ENCODE results near the gene OR10X1.

OR10X1 gene, protein sequence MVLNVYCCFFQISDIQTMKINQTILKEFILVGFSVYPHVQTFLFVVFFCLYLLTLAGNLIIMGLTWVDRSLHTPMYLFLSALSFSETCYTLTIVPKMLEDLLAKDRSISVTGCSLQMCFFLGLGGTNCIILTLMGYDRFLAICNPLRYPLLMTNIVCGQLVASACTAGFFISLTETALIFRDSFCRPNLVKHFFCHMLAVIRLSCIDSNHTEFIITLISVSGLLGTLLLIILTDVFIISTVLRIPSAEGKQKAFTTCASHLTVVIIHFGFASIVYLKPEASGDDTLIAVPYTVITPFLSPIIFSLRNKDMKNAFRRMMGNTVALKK

DNA sequence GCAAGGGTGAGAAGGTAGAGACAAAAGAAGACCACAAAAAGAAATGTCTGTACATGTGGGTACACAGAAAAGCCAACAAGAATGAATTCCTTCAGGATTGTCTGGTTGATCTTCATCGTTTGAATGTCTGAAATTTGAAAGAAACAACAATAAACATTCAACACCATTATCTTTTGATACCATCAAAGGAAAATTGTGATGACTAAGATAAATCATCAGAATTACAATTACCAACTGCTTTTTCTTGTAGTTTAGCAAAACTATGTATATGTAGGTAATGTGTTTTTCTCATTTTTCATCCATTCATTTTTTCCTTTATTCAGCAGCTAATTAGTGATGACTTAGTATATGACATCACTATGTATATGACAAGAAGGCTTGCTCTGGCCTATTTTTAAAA, at the start of gene OR10X1:
OR10X1 (minus strand) TSS at position 167 of the 400 bp plus-strand sequence; CDS start at position 167, 0 bp downstream.
- no peak for DNase-seq (ENCODE audit: low read depth)

DNA sequence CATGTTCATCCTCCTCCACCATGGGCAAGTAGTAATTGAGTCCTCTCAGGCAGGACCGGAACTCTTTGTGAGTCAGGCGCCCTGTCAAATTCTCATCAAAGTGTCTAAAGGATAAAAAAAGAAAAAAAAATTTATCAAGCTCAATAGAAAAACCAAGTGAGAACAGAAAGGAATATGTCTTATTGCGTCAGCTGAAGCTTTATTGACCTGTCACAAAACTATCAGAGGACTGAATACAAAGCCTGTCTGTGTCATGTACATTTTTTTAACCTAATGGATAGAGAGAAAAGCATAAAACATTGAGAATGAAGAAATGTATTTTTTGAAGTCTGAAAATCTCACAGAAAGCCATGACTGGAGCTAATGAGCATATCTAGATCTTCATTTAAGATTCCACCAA, 34.1 kb upstream of the OR10X1 start:
- no peak for DNase-seq (ENCODE audit: low read depth)

GRCh38 chr1:158611916-158612315, 32.2 kb upstream of the OR10X1 start:
- no peak for DNase-seq (ENCODE audit: low read depth)

- DNase-seq (ENCODE audit: low read depth), result no peak
These were observed 27.6 kb upstream of the OR10X1 start for GRCh38 chr1:158607296-158607695.

GRCh38 chr1:158604968-158605367, 25.3 kb upstream of the OR10X1 start, which contains the start of gene OR10Z1:
Gene OR10Z1 (plus strand): TSS chr1:158605268. CDS start chr1:158606439, 1,171 bp downstream.
- no peak for DNase-seq (ENCODE audit: low read depth)

DNA sequence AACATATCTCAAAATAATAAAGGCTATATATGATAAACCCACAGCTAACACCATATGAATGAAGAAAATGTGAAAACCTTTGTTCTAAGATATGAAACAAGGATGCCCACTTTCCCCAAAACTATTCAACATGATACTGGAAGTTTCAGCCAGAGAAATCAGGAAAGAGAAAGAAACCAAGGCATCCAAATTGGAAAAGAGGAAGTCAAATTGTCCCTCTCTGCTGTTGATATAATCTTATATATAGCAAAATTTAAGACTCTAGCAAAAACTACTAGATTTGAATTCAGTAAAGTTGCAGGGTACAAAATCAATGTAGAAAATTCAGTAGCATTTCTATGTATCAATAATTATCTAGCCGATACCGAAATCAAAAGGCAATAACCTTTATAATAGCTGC, 21.0 kb upstream of the OR10X1 start:
- no peak for DNase-seq (ENCODE audit: low read depth)

GRCh38 chr1:158586942-158587341, 7.2 kb upstream of the OR10X1 start:
- DNase-seq (ENCODE audit: low read depth), result no peak

DNA sequence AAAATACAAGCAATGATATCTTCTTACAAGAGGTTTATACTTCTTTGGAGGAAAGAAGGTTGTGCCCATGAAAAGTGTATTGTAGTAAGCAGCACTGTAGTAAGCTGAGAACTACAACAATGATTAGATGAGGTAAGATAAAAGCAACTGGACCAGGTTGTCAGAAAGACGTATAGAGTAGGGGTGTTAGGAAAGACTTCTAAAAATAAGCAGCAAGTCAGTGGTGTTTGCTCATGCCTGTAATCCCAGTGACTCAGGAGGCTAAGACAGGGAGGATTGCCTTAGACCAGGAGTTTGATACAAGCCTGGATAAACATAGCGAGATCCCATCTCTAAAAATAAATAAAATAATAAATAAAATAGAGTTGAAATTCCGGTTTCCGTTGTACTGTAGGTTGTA, 4.3 kb upstream of the OR10X1 start:
- no peak for DNase-seq (ENCODE audit: low read depth)

GRCh38 chr1:158577561-158577960, 2.1 kb downstream of the OR10X1 start:
- DNase-seq (ENCODE audit: low read depth), result no peak

GRCh38 chr1:158572226-158572625, 7.5 kb downstream of the OR10X1 start:
- DNase-seq (ENCODE audit: low read depth), result no peak

- DNase-seq (ENCODE audit: low read depth), result no peak
These were observed 9.2 kb downstream of the OR10X1 start, which contains the start of gene OR6P1 for GRCh38 chr1:158570480-158570879. Gene OR6P1 (minus strand): TSS chr1:158570580. CDS start chr1:158563604, 6,976 bp downstream.

- no peak for DNase-seq (ENCODE audit: low read depth)
These were observed 15.1 kb downstream of the OR10X1 start for GRCh38 chr1:158564608-158565007.

- DNase-seq (ENCODE audit: low read depth), result no peak
These were observed 15.8 kb downstream of the OR10X1 start for GRCh38 chr1:158563853-158564252.

DNA sequence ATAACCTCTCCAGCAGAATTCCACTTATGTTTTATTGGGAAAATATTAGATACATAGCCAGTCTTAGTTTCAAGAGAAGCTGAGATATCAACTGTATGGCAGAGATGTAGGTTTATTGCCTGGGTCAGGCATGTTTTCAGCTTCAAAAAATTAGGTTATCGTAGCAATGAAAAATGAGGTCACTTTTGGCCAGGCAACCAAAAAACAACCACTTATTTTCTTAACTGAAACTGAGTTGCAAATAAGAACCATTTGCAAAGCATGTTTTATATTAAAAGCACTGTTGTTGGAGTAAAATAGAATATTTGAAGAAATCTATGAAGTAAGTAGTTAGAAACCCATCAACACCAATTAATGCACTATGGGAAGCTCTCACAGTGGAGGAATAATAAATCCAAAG, 20.0 kb downstream of the OR10X1 start:
- DNase-seq (ENCODE audit: low read depth), result no peak

GRCh38 chr1:158554352-158554751, 25.3 kb downstream of the OR10X1 start, which contains the start of gene OR6Y1:
Gene OR6Y1 (minus strand): TSS chr1:158554405. CDS start chr1:158548105, 6,300 bp downstream.
- no peak for DNase-seq (ENCODE audit: low read depth)

DNA sequence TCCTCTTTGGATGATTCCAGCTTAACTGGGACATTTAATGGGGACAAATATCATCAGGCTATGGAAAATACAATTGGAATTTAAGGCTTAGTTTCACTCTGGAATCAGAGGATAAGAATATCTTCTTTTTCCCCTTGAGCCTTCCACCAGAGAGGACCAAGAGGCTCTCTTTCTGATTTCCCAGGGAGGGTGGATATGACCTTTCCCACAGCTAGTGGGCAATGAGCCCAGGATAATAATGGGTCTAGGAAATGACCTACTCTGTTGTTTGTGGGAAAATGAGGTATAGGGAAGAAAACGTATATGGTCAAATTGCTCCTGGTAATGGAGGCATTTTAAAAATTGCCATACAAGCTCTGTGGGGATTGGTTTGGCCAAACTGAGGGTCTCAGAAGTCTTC, 27.4 kb downstream of the OR10X1 start:
- DNase-seq (ENCODE audit: low read depth), result no peak

DNA sequence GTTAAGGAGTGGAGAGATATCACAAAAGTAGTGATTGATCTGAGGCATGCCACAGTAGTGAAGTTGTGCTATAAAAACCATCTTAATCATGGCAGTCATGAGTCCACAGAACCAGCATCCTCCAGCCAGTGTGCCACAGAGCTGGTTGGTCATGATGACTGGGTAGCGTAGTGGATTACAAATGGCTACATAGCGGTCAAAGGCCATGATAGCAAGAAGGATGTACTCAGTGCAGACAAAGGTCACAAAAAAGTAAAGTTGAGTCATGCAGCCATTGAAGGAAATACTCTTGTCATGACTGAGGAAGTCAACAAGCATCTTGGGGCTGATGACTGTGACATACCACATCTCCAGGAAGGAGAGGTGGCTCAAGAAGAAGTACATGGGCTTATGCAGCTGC, 32.2 kb downstream of the OR10X1 start:
- no peak for DNase-seq (ENCODE audit: low read depth)

GRCh38 chr1:158537609-158538008, 42.1 kb downstream of the OR10X1 start:
- no peak for DNase-seq (ENCODE audit: low read depth)

GRCh38 chr1:158534496-158534895, 45.2 kb downstream of the OR10X1 start:
- no peak for DNase-seq (ENCODE audit: low read depth)
